Measurements from ENCODE around the gene ZNF792.
"Not testable (repeated sequence)": the region's sequence is repeated elsewhere in the genome, so short reads cannot be mapped to it uniquely, and the experiment has no call there.

The ZNF792 gene

GRCh38 chr19:35002037-35002535 is 38.1 kb upstream of the ZNF792 start:
- H3K4me3 ChIP-seq (replicated peaks; ENCODE audit: low read depth, low read length) = peak overlapping the region; percentile 86
- no peak for TF ChIP-seq CTCF (IDR thresholded peaks at IDR 0.05; ENCODE audit: low read length, missing control alignments)
- DNase-seq (ENCODE audit: low read depth) = no peak

DNA sequence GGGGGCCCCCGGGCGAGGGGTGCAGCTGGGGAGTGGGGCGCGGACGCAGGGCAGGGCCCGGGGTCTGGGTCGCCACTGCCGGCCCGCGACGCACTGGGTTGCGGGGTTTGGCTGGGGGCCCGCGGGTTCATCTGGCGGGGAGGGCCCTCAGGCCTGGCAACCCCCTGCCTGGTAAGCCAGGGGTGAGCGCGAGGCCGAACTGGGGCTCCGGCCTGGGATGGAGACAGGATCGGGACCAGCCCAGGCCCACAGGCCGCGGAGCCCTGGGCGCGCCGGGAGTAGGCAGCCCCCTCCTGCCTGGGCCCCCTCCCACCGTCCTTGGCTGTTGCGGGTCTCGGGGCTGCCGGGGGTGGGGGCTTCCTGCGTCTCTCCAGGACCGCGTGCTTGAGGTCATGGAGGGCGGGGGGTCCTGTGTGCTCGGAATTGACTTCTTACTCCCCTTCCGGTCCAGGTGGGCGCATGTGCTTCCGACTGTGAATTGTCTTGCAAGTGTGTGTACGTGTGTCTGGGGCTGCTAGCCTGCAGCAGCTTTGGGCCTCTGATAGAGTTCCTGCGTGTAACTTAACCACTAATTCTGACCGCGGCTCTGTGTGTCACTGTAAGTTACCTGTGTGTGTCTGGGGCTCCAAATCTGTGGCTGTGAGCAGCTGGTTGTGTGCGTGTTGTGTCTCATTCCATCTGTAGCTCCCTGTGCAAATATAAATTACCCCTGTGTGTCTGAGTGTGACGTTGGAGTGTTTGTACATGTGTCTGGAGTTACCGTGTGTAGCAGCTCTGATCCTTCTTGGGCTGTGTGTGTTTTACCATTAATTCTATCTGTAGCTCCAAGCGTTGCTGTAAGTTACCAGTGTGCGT is 36.8 kb upstream of the ZNF792 start:
- DNase-seq (ENCODE audit: low read depth) = peak; percentile 50
- no peak for TF ChIP-seq CTCF (IDR thresholded peaks at IDR 0.05; ENCODE audit: low read length, missing control alignments)

DNA sequence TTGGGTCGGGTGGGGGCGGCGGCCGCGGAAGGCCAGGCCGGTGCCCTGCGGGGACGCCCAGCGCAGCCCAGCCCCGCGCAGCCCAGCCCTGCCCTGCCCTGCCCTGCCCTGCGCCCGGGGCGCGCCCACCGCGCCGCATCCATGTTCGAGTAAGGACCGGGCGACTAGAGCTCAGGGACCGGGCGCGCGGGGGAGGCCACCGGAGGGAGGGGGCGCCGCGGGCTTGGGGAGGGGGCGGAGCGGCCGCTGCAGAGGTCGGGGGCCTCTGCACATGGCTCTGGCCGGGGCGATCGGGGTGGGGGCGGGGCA is 36.3 kb upstream of the ZNF792 start:
- TF ChIP-seq CTCF (IDR thresholded peaks at IDR 0.05; ENCODE audit: low read length, missing control alignments) = no peak
- no peak for DNase-seq (ENCODE audit: low read depth)
- H3K4me3 ChIP-seq (replicated peaks; ENCODE audit: low read depth, low read length) = peak overlapping the region; percentile 86

More for the DNA sequence above, 36.8 kb upstream of the ZNF792 start:
- H3K4me3 ChIP-seq (replicated peaks; ENCODE audit: low read depth, low read length) = peak overlapping the region; percentile 86

GRCh38 chr19:34999498-35000337 is 35.7 kb upstream of the ZNF792 start, which contains the start of gene GRAMD1A:
TSS of gene GRAMD1A (plus strand) at chr19:35000323. CDS start at chr19:35000479, 156 bp downstream.
- DNase-seq (ENCODE audit: low read depth) = peak; percentile 92
- no peak for TF ChIP-seq CTCF (IDR thresholded peaks at IDR 0.05; ENCODE audit: low read length, missing control alignments)
- peak within 1 kb of the TSS; percentile 86 for H3K4me3 ChIP-seq (replicated peaks; ENCODE audit: low read depth, low read length)

DNA sequence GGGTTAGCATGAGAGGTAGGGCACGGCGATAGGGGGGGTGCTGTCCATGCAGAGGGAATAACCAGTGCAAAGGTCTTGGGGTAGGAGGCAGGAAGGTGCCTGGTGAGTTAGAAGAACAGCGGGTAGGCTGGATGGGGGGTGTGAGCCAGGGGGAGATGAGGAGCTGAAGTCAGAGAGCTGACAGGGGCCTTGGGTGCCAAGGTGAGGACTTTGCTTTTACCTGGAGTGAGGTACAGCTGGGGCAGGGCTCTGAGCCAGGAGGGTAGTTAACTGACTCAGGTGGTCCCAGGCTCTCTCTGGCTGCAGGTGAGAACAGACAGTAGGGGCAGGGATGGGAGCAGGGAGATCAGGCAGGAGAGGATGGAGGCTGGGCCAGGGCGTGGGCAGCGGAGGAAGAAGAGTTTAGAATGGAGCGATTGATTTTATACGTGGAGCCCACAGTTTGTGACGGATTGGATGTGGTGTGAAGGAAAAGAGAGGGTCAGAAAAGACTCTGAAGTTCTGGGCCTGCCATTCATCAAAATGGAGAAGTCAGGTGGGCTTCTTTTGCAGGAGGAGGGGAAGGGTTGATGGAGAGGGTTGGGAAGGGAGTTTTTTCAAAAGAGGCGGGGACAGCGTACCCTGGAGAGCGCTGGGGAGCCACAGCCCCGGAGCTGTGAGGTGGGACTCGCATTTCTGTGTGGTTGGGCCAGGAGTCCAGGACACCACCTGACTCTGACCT is 34.9 kb upstream of the ZNF792 start:
- peak overlapping the region; percentile 86 for H3K4me3 ChIP-seq (replicated peaks; ENCODE audit: low read depth, low read length)
- no peak for DNase-seq (ENCODE audit: low read depth)
- no peak for TF ChIP-seq CTCF (IDR thresholded peaks at IDR 0.05; ENCODE audit: low read length, missing control alignments)

DNA sequence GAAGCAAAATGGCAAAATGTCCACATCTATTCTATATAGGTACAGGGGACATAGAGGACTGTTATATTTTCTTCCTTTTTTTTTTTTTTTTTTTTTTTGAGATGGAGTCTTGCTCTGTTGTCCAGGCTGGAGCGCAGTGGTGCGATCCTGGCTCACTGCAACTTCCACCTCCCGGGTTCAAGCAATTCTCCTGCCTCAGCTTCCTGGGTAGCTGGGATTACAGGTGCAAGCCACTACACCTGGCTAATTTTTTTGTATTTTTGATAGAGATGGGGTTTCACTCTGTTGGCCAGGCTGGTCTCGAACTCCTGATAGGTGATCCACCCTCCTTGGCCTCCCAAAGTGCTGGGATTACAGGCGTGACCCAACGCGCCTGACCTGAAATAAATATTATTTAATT is 34.2 kb upstream of the ZNF792 start:
- DNase-seq (ENCODE audit: low read depth); H3K4me3 ChIP-seq (replicated peaks; ENCODE audit: low read depth, low read length): not testable (repeated sequence)
